Keratinocyte (primary cell): ENCODE measurements around the gene PRKCE.

ENCODE experiments used
- EZH2 ChIP-seq: IDR thresholded peaks from one replicate; pipeline ENCODE4 v1.6.1; 2012; ENCODE audit warnings: inconsistent platforms, mild to moderate bottlenecking, low read length, moderate library complexity
- TF ChIP-seq, protein P1 (sequence below), 3 experiments: IDR thresholded peaks in 1 of 3; conservative IDR thresholded peaks in 1 of 3; optimal IDR thresholded peaks in 1 of 3; 2 replicates in 2 of 3; 3 replicates in 1 of 3; pipeline versions ENCODE3 to v1.5.1; 2011; ENCODE audit warnings: low read length in 3 of 3, mild to moderate bottlenecking in 3 of 3, moderate library complexity in 2 of 3, control low read depth in 1 of 3, inconsistent platforms in 1 of 3; ENCODE audit not compliant: insufficient read depth in 2 of 3; ENCODE audit errors: extremely low read depth in 1 of 3

DNA sequence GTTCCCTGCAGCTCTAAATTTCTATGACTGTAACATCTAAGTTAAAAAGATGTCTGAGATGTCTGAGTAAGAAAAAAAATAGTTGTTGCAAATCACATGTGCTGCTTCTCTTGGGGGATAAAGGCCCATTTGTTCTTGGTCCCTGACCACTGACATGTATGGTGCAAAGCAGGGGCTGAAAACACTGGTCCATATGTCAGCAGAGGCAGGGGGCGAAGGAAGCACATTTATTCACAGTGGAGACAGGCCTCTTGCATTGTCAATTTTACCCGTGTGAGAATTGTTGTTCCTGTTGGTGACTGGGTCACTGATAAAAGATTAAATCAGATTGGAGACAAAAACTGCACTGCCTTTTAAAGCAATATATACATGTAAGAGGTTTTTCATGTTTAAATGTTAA is 38.8 kb downstream of the PRKCE start:
- no peak for TF ChIP-seq EZH2
- TF ChIP-seq, protein P1, sequence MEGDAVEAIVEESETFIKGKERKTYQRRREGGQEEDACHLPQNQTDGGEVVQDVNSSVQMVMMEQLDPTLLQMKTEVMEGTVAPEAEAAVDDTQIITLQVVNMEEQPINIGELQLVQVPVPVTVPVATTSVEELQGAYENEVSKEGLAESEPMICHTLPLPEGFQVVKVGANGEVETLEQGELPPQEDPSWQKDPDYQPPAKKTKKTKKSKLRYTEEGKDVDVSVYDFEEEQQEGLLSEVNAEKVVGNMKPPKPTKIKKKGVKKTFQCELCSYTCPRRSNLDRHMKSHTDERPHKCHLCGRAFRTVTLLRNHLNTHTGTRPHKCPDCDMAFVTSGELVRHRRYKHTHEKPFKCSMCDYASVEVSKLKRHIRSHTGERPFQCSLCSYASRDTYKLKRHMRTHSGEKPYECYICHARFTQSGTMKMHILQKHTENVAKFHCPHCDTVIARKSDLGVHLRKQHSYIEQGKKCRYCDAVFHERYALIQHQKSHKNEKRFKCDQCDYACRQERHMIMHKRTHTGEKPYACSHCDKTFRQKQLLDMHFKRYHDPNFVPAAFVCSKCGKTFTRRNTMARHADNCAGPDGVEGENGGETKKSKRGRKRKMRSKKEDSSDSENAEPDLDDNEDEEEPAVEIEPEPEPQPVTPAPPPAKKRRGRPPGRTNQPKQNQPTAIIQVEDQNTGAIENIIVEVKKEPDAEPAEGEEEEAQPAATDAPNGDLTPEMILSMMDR (optimal IDR thresholded peaks at IDR 0.05 in 1 of 3, IDR thresholded peaks at IDR 0.05 in 1 of 3, conservative IDR thresholded peaks at IDR 0.05 in 1 of 3; ENCODE audit: extremely low read depth in 1 of 3, insufficient read depth in 2 of 3, low read length in 3 of 3): no peak
